Measurements from ENCODE around the gene AP2A2. TPM values are rescaled to one million over a fixed set of nuclear protein-coding genes. Genes with fewer than 3 reads are reported as not detected.
A peak's percentile ranks its signal among the peaks of the same experiment; 100 is the strongest.

The AP2A2 gene
- total and polyA plus RNA-seq, 8 donors, result 15.0 to 350 (median 39.9) TPM

DNA sequence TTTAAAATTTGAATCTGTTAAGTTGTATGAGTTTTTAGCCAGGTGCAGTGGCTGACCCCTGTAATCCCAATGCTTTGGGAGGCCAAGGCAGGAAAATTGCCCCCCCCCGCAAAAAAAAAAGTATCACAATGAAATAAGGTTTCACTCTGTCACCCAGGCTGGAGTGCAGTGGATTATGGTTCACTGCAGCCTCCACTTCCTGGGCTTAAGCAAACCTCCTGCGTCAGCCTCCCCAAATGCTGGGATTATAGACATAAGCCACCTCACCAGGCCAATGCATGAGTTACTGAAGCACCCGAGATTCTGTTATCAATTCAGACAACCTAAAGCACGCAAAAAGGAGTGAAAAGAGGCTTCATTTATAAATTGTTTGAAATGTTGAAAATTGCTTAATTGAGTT, 12.6 kb upstream of the AP2A2 start:
- H3K36me3 ChIP-seq, result peaks cover 0 to 4% (median 0%) of the 10 kb centered on the region in 4 donors
- H3K4me1 ChIP-seq, result peaks cover 12 to 36% (median 30%) of the 10 kb centered on the region in 4 donors
- H3K4me3 ChIP-seq, result no peak overlapping the region
- H3K9me3 ChIP-seq, result no peaks in the 10 kb centered on the region
- TF ChIP-seq POLR2AphosphoS5 (IDR thresholded peaks at IDR 0.05), result no peak
- no peak for TF ChIP-seq POLR2A (IDR thresholded peaks at IDR 0.05)
- no peak for TF ChIP-seq EP300 (IDR thresholded peaks at IDR 0.05)
- TF ChIP-seq, protein P1, sequence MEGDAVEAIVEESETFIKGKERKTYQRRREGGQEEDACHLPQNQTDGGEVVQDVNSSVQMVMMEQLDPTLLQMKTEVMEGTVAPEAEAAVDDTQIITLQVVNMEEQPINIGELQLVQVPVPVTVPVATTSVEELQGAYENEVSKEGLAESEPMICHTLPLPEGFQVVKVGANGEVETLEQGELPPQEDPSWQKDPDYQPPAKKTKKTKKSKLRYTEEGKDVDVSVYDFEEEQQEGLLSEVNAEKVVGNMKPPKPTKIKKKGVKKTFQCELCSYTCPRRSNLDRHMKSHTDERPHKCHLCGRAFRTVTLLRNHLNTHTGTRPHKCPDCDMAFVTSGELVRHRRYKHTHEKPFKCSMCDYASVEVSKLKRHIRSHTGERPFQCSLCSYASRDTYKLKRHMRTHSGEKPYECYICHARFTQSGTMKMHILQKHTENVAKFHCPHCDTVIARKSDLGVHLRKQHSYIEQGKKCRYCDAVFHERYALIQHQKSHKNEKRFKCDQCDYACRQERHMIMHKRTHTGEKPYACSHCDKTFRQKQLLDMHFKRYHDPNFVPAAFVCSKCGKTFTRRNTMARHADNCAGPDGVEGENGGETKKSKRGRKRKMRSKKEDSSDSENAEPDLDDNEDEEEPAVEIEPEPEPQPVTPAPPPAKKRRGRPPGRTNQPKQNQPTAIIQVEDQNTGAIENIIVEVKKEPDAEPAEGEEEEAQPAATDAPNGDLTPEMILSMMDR (IDR thresholded peaks at IDR 0.05), result no peak
- intact Hi-C loops (cut with DNase I; ENCODE audit: low total_unique reads), result no loop called here
- H3K27me3 ChIP-seq, result no peaks in the 10 kb centered on the region
- no peak for DNase-seq
- 79 to 91% (median 85%) methylated on average over 4 of the region's 4 CpGs for WGBS, 5 donors
- no peak overlapping the region for H3K27ac ChIP-seq

DNA sequence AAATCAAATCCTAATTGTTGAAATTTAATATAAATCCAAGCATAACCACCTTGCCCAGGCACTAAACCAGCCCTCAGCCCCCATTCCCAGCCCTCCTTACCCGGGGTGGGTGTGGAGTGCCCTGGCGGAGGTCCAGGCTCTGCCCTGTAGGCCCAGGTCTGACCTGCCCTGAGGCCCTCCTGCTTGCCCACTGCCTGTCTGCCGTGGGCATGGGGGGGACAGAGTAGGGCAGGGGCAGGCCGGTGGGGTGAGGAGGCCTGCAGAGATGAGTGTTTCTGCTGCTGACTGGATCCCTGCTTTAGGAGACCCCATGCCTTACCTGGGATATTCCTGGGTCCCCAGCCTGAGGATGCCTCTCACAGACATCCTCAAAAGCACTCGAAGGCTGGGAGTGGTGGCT, 11.5 kb upstream of the AP2A2 start:
- H3K36me3 ChIP-seq, result no peaks in the 10 kb centered on the region
- intact Hi-C loops (cut with DNase I; ENCODE audit: low total_unique reads), result no loop called here
- TF ChIP-seq POLR2AphosphoS5 (IDR thresholded peaks at IDR 0.05), result no peak
- TF ChIP-seq EP300 (IDR thresholded peaks at IDR 0.05), result no peak
- TF ChIP-seq, protein P1 (IDR thresholded peaks at IDR 0.05), result no peak
- TF ChIP-seq POLR2A (IDR thresholded peaks at IDR 0.05), result no peak
- no peaks in the 10 kb centered on the region for H3K9me3 ChIP-seq
- H3K27ac ChIP-seq, result peak overlapping the region; percentile 4 to 62 (median 55)
- peaks cover 12 to 28% (median 22%) of the 10 kb centered on the region in 4 donors for H3K4me1 ChIP-seq
- H3K4me3 ChIP-seq, result no peak overlapping the region
- no peaks in the 10 kb centered on the region for H3K27me3 ChIP-seq
- WGBS, 5 donors, result 59 to 74% (median 69%) methylated on average over 3 to 5 of the region's 5 CpGs
- DNase-seq, result no peak

- DNase-seq, result peak; percentile 46 to 50
- H3K36me3 ChIP-seq, result no peaks in the 10 kb centered on the region
- WGBS, 5 donors, result 46 to 73% (median 58%) methylated on average over 18 to 21 of the region's 21 CpGs
- TF ChIP-seq, protein P1 (IDR thresholded peaks at IDR 0.05), result no peak
- TF ChIP-seq POLR2AphosphoS5 (IDR thresholded peaks at IDR 0.05) (no peak), POLR2A (IDR thresholded peaks at IDR 0.05) (no peak), EP300 (IDR thresholded peaks at IDR 0.05) (no peak)
- peak overlapping the region in 4 of 5 donors; percentile 44 to 62 (median 57) for H3K27ac ChIP-seq
- no peak overlapping the region for H3K4me3 ChIP-seq
- H3K9me3 ChIP-seq, result no peaks in the 10 kb centered on the region
- intact Hi-C loops (cut with DNase I; ENCODE audit: low total_unique reads), result no loop called here
- H3K4me1 ChIP-seq, result peaks cover 6 to 20% (median 16%) of the 10 kb centered on the region in 4 donors
- no peaks in the 10 kb centered on the region for H3K27me3 ChIP-seq
These were observed 10.7 kb upstream of the AP2A2 start for GRCh38 chr11:914747-915501.

DNA sequence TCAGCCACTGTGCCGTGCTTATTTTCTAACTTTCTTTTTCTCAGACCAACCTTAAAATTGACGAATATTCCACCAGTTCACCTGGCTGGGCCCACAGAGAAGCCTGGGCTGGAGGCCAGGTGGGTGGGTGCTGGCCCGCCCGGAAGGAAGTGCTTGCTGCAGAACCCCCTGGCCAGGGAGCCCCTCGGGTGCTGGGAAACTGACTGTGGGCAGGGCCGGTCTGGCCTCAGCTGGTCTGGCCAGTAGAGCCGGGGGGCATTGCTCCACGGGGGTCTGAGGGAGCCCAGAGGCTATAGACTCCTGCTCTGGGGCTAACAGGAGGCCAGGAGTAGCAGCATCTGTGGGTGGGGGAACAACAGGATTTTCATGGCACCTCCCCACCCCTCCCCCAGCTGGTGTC, 8.2 kb upstream of the AP2A2 start:
- intact Hi-C loops (cut with DNase I; ENCODE audit: low total_unique reads), result no loop called here
- TF ChIP-seq EP300 (IDR thresholded peaks at IDR 0.05) (no peak), POLR2A (IDR thresholded peaks at IDR 0.05) (no peak), POLR2AphosphoS5 (IDR thresholded peaks at IDR 0.05) (no peak)
- TF ChIP-seq, protein P1 (IDR thresholded peaks at IDR 0.05), result no peak
- no peak for DNase-seq
- Histone ChIP-seq H3K4me1 (peaks cover 0 to 5% (median 2%) of the 10 kb centered on the region in 4 donors), H3K27ac (no peak overlapping the region), H3K27me3 (no peaks in the 10 kb centered on the region), H3K4me3 (no peak overlapping the region), H3K36me3 (no peaks in the 10 kb centered on the region), H3K9me3 (no peaks in the 10 kb centered on the region)
- 74 to 87% (median 85%) methylated on average over 7 to 8 of the region's 8 CpGs for WGBS, 5 donors

All from stomach (tissue), 9 donors.